ENCODE results near the gene HOXA6. TPM values are rescaled to one million over a fixed set of nuclear protein-coding genes. Genes with fewer than 3 reads are reported as not detected.

The HOXA6 gene
- total RNA-seq, 1 experiment from 2014 or later = 0.65 TPM

GRCh38 chr7:27183682-27184336 is 36.2 kb upstream of the HOXA6 start:
- H3K36me3 ChIP-seq (ENCODE audit: low read depth) = no peaks in the 10 kb centered on the region
- ChIA-PET POLR2A (ENCODE audit: unreplicated experiment) (interaction anchor here (0.7 kb wide), 1 partner anchor 262 kb away, joined by 6 read pairs; no protein-coding TSS in a partner anchor), CTCF (interaction anchor here (0.6 kb wide), 1 partner anchor 537 kb away, joined by 3 read pairs; no protein-coding TSS in a partner anchor)
- H3K4me1 ChIP-seq (replicated peaks; ENCODE audit: insufficient read depth) = peaks cover 12% of the 10 kb centered on the region
- H3K27ac ChIP-seq = no peak overlapping the region
- H3K9me3 ChIP-seq (ENCODE audit: insufficient read depth, low read depth) = no peaks in the 10 kb centered on the region
- no peak for DNase-seq
- no peaks in the 10 kb centered on the region for H4K20me1 ChIP-seq (ENCODE audit: insufficient read depth)
- H3F3A ChIP-seq (ENCODE audit: insufficient read depth, low read depth) = peaks cover 26% of the 10 kb centered on the region
- peak overlapping the region; percentile 100 for H2AFZ ChIP-seq
- no peaks in the 10 kb centered on the region for H3K27me3 ChIP-seq (ENCODE audit: insufficient read depth, low read depth)
- intact Hi-C loops (cut with micrococcal nuclease; ENCODE audit: unreplicated experiment) = loop anchor here (5.0 kb wide), 1 partner anchor 1292 kb away; no protein-coding TSS in a partner anchor
- TF ChIP-seq EZH2 (IDR thresholded peaks at IDR 0.05; ENCODE audit: low read depth) (no peak), CTCF (conservative IDR thresholded peaks at IDR 0.05) (no peak)
- BruUV-seq (replicated peaks) = no TSS peak
- H3K4me2 ChIP-seq = peak overlapping the region; percentile 94
- no peaks in the 10 kb centered on the region for H3K79me2 ChIP-seq (ENCODE audit: low read depth)
- H3K9me2 ChIP-seq (ENCODE audit: insufficient read depth) = no peaks in the 10 kb centered on the region
- peak overlapping the region; percentile 86 for H3K4me3 ChIP-seq

- Histone ChIP-seq H3K27me3 (ENCODE audit: insufficient read depth, low read depth) (no peaks in the 10 kb centered on the region), H3K4me3 (peak overlapping the region; percentile 86), H3K27ac (no peak overlapping the region), H3K9me2 (ENCODE audit: insufficient read depth) (no peaks in the 10 kb centered on the region), H3K4me1 (replicated peaks; ENCODE audit: insufficient read depth) (peaks cover 12% of the 10 kb centered on the region), H4K20me1 (ENCODE audit: insufficient read depth) (no peaks in the 10 kb centered on the region), H3K79me2 (ENCODE audit: low read depth) (no peaks in the 10 kb centered on the region), H3K36me3 (ENCODE audit: low read depth) (no peaks in the 10 kb centered on the region), H3K4me2 (peak overlapping the region; percentile 94), H3F3A (ENCODE audit: insufficient read depth, low read depth) (peaks cover 34% of the 10 kb centered on the region), H3K9me3 (ENCODE audit: insufficient read depth, low read depth) (no peaks in the 10 kb centered on the region), H2AFZ (peak overlapping the region; percentile 100)
- intact Hi-C loops (cut with micrococcal nuclease; ENCODE audit: unreplicated experiment) = loop anchor here (5.0 kb wide), 1 partner anchor 1291 kb away; no protein-coding TSS in a partner anchor
- ChIA-PET CTCF (interaction anchor here (0.6 kb wide), 1 partner anchor 536 kb away, joined by 3 read pairs; no protein-coding TSS in a partner anchor), POLR2A (ENCODE audit: unreplicated experiment) (interaction anchor here (0.7 kb wide), 1 partner anchor 262 kb away, joined by 6 read pairs; no protein-coding TSS in a partner anchor)
- no peak for DNase-seq
- no TSS peak for BruUV-seq (replicated peaks)
- TF ChIP-seq CTCF (conservative IDR thresholded peaks at IDR 0.05) (no peak), EZH2 (IDR thresholded peaks at IDR 0.05; ENCODE audit: low read depth) (no peak)
These were observed 35.5 kb upstream of the HOXA6 start for GRCh38 chr7:27182861-27183681.

GRCh38 chr7:27182285-27182841 is 34.8 kb upstream of the HOXA6 start:
- POLR2A ChIA-PET (ENCODE audit: unreplicated experiment) = no interaction called here
- DNase-seq = no peak
- Histone ChIP-seq H3K4me2 (no peak overlapping the region), H3K9me2 (ENCODE audit: insufficient read depth) (no peaks in the 10 kb centered on the region), H3K36me3 (ENCODE audit: low read depth) (no peaks in the 10 kb centered on the region), H3K27ac (no peak overlapping the region), H2AFZ (no peak overlapping the region), H3K27me3 (ENCODE audit: insufficient read depth, low read depth) (no peaks in the 10 kb centered on the region), H3F3A (ENCODE audit: insufficient read depth, low read depth) (peaks cover 36% of the 10 kb centered on the region), H3K4me3 (no peak overlapping the region), H3K79me2 (ENCODE audit: low read depth) (no peaks in the 10 kb centered on the region), H3K9me3 (ENCODE audit: insufficient read depth, low read depth) (no peaks in the 10 kb centered on the region), H4K20me1 (ENCODE audit: insufficient read depth) (no peaks in the 10 kb centered on the region), H3K4me1 (replicated peaks; ENCODE audit: insufficient read depth) (peaks cover 12% of the 10 kb centered on the region)
- intact Hi-C loops (cut with micrococcal nuclease; ENCODE audit: unreplicated experiment) = loop anchor here (5.0 kb wide), 1 partner anchor 1290 kb away; no protein-coding TSS in a partner anchor
- CTCF ChIA-PET = interaction anchor here (0.6 kb wide), 1 partner anchor 1253 kb away, joined by 3 read pairs; no protein-coding TSS in a partner anchor
- TF ChIP-seq CTCF (conservative IDR thresholded peaks at IDR 0.05) (no peak), EZH2 (IDR thresholded peaks at IDR 0.05; ENCODE audit: low read depth) (no peak)
- BruUV-seq (replicated peaks) = no TSS peak
